HL-60 (cell line): Measurements from ENCODE around the gene OR6C75.
"Not testable (repeated sequence)": the region's sequence is repeated elsewhere in the genome, so short reads cannot be mapped to it uniquely, and the experiment has no call there.

ENCODE experiments used
- DNase-seq, 2 experiments: peaks; one replicate each; pipeline ENCODE4 v3.0.0-alpha.2; 2010 to 2020; ENCODE audit warnings: low read depth in 1 of 2, low spot score in 1 of 2
- H3K27ac ChIP-seq: fragments of 250-450 bp; sonication (Bioruptor Pico); replicated peaks from 2 replicates; pipeline ENCODE4 v1.5.1; 2020; ENCODE audit warnings: mild to moderate bottlenecking, moderate library complexity
- H3K27me3 ChIP-seq: fragments of 250-450 bp; sonication (Bioruptor Pico); 2 replicates; pipeline ENCODE4 v1.5.1; 2021; ENCODE audit warnings: mild to moderate bottlenecking, moderate library complexity; ENCODE audit not compliant: insufficient read depth, poor library complexity, severe bottlenecking
- H3K4me3 ChIP-seq: replicated peaks from 2 replicates; pipeline ENCODE4 v1.5.1; 2011; ENCODE audit warnings: mild to moderate bottlenecking, control low read depth, low read length; ENCODE audit not compliant: insufficient read depth
- CTCF ChIP-seq: IDR thresholded peaks from one replicate; pipeline ENCODE4 v1.5.1; 2011; ENCODE audit warnings: low read length, control low read depth, inconsistent platforms; ENCODE audit not compliant: insufficient read depth
- GABPA ChIP-seq: IDR thresholded peaks from 2 replicates; pipeline ENCODE4 v1.6.1; 2012; ENCODE audit warnings: low read depth
- POLR2AphosphoS5 ChIP-seq: IDR thresholded peaks from 2 replicates; pipeline ENCODE4 v1.6.1; 2012; ENCODE audit warnings: low read depth
- SPI1 ChIP-seq: IDR thresholded peaks from 2 replicates; pipeline ENCODE4 v1.6.1; 2012; ENCODE audit warnings: low read depth, mild to moderate bottlenecking, borderline replicate concordance
- TF ChIP-seq, protein P1 (sequence below): IDR thresholded peaks from 2 replicates; pipeline ENCODE4 v1.6.1; 2012; ENCODE audit warnings: low read depth; ENCODE audit not compliant: insufficient replicate concordance

Gene OR6C75

DNA sequence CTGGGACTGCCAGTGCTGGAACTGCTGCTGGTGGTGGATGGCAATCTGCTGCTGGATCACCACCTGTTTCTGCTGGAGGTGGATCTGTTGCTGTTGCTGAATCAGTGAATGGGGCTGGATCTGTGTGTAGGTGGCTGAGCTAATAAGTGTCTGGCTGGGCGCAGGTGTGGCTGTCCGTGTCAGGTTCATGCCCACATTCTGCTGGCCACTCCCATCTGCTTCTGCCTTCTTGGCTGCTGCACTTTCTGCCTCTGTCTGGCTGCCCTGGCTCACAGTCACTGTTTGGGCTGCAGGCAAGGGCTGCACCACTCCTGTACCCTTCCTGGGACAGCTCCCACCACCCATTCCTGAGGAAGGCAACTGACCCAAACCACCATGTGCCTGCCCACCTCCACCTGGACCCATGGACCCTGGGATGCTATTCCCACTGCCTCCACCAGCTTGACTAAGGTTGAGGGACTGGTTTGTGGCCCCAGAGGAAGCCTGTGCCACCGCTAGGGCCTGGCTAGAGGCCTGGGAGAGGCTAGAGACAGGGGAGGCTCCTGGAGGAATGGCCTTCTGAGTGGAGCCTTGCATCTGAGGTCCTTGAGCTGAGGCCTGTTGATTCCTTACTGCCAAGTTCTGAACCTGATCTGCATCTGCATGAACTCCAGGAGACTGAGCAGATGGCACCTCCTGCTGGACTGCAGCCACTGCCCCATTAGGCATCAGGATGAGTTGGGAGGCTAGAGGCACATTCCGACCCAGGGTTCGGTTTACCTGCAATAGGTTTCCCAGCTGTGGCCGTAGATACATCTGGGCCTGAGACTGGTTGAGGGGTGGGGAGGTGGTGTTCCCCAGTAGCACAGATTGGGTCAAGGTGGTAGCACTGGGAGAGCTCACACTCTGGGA is 51.0 kb downstream of the OR6C75 start:
- H3K4me3 ChIP-seq, H3K27ac ChIP-seq, DNase-seq: not testable (repeated sequence)
- H3K27me3 ChIP-seq = peaks cover 10% of the 10 kb centered on the region

- peaks cover 10% of the 10 kb centered on the region for H3K27me3 ChIP-seq
- not testable (repeated sequence) for H3K4me3 ChIP-seq, DNase-seq
Measured at GRCh38 chr12:55414396-55414823, 51.6 kb downstream of the OR6C75 start.

GRCh38 chr12:55414889-55415288 is 52.1 kb downstream of the OR6C75 start:
- H3K4me3 ChIP-seq = not testable (repeated sequence)

More at GRCh38 chr12:55414396-55414823, 51.6 kb downstream of the OR6C75 start:
- H3K27ac ChIP-seq = not testable (repeated sequence)

GRCh38 chr12:55416961-55417360 is 54.2 kb downstream of the OR6C75 start:
- Histone ChIP-seq H3K4me3 (no peak overlapping the region), H3K27me3 (peaks cover 10% of the 10 kb centered on the region), H3K27ac (no peak overlapping the region)
- TF ChIP-seq, protein P1, sequence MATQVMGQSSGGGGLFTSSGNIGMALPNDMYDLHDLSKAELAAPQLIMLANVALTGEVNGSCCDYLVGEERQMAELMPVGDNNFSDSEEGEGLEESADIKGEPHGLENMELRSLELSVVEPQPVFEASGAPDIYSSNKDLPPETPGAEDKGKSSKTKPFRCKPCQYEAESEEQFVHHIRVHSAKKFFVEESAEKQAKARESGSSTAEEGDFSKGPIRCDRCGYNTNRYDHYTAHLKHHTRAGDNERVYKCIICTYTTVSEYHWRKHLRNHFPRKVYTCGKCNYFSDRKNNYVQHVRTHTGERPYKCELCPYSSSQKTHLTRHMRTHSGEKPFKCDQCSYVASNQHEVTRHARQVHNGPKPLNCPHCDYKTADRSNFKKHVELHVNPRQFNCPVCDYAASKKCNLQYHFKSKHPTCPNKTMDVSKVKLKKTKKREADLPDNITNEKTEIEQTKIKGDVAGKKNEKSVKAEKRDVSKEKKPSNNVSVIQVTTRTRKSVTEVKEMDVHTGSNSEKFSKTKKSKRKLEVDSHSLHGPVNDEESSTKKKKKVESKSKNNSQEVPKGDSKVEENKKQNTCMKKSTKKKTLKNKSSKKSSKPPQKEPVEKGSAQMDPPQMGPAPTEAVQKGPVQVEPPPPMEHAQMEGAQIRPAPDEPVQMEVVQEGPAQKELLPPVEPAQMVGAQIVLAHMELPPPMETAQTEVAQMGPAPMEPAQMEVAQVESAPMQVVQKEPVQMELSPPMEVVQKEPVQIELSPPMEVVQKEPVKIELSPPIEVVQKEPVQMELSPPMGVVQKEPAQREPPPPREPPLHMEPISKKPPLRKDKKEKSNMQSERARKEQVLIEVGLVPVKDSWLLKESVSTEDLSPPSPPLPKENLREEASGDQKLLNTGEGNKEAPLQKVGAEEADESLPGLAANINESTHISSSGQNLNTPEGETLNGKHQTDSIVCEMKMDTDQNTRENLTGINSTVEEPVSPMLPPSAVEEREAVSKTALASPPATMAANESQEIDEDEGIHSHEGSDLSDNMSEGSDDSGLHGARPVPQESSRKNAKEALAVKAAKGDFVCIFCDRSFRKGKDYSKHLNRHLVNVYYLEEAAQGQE = no peak
- no peak for TF ChIP-seq SPI1
- TF ChIP-seq POLR2AphosphoS5 = no peak
- TF ChIP-seq GABPA = no peak
- no peak for TF ChIP-seq CTCF
- DNase-seq = no peak

More at GRCh38 chr12:55414889-55415288, 52.1 kb downstream of the OR6C75 start:
- peaks cover 10% of the 10 kb centered on the region for H3K27me3 ChIP-seq
- not testable (repeated sequence) for H3K27ac ChIP-seq, DNase-seq
